SU-DHL-6 (cell line): ENCODE measurements around the gene GNB1L.

ENCODE experiments used
- EZH2phosphoT487 ChIP-seq: fragments of 200-600 bp; sonication (generic), shearing (Covaris generic); conservative IDR thresholded peaks from 2 replicates; pipeline ENCODE4 v1.6.1; 2018; ENCODE audit warnings: mild to moderate bottlenecking, antibody characterized with exemption, low read length, moderate library complexity, mixed read lengths
- TF ChIP-seq, protein P1 (sequence below): fragments of 200-600 bp; sonication (generic); IDR thresholded peaks from one replicate; pipeline ENCODE4 v1.5.1; 2017; ENCODE audit warnings: antibody characterized with exemption, mild to moderate bottlenecking, low read length, moderate library complexity; ENCODE audit not compliant: insufficient read depth, poor library complexity, severe bottlenecking

DNA sequence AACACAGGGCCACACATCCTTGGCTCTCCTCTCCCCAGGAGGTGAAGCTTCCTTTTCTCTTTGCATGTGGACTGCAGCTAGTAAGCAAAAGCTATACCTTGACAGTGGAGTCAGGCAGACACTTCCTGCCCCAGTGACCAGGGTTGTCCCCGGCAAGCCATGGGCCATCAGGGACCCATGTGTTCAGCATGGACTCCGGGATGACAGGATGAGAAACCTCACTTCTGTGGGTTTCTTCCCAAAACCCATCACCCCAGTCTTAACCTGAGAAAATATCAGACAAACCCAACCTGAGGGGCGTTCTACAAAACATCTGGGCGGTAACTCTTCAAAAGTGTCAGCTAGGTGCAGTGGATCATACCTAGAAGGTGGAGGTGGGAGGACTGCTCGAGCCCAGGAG, 40.2 kb downstream of the GNB1L start:
- TF ChIP-seq, protein P1, sequence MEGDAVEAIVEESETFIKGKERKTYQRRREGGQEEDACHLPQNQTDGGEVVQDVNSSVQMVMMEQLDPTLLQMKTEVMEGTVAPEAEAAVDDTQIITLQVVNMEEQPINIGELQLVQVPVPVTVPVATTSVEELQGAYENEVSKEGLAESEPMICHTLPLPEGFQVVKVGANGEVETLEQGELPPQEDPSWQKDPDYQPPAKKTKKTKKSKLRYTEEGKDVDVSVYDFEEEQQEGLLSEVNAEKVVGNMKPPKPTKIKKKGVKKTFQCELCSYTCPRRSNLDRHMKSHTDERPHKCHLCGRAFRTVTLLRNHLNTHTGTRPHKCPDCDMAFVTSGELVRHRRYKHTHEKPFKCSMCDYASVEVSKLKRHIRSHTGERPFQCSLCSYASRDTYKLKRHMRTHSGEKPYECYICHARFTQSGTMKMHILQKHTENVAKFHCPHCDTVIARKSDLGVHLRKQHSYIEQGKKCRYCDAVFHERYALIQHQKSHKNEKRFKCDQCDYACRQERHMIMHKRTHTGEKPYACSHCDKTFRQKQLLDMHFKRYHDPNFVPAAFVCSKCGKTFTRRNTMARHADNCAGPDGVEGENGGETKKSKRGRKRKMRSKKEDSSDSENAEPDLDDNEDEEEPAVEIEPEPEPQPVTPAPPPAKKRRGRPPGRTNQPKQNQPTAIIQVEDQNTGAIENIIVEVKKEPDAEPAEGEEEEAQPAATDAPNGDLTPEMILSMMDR: no peak
- TF ChIP-seq EZH2phosphoT487: no peak
